Measurements from ENCODE around the gene RAD51B.

GRCh38 chr14:68426661-68427549 is 607.3 kb downstream of the RAD51B start:
- no peak for TF ChIP-seq CTCF (conservative IDR thresholded peaks at IDR 0.05)
- TF ChIP-seq EZH2 (IDR thresholded peaks at IDR 0.05; ENCODE audit: low read depth), result no peak
